ENCODE results near the gene MAGI1.

Gene MAGI1

DNA sequence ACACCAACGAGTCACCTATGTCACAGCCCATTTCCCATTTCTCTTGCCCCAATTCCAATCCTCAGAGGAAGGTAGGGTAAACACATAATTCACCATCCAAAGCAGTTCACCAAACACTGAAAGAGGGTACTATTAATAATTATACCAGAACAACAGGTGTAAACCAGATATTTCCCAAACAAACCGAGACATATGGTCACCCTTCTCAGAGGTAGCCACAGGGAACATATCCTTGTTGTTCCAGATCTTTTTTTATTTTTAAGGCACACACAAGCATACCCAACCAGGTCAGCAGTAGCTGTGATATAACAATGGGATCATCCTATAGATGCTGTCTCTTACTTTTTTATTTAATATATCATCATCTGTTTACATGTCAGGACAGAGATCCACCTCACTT lies 24.7 kb downstream of the MAGI1 start:
- TF ChIP-seq, protein P1, sequence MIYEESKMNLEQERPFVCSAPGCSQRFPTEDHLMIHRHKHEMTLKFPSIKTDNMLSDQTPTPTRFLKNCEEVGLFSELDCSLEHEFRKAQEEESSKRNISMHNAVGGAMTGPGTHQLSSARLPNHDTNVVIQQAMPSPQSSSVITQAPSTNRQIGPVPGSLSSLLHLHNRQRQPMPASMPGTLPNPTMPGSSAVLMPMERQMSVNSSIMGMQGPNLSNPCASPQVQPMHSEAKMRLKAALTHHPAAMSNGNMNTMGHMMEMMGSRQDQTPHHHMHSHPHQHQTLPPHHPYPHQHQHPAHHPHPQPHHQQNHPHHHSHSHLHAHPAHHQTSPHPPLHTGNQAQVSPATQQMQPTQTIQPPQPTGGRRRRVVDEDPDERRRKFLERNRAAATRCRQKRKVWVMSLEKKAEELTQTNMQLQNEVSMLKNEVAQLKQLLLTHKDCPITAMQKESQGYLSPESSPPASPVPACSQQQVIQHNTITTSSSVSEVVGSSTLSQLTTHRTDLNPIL (CRISPR knock-in tag; IDR thresholded peaks at IDR 0.05; ENCODE audit: low read depth), result no peak
- TF ChIP-seq ZNF70 (CRISPR knock-in tag; IDR thresholded peaks at IDR 0.05) (no peak), ZC3H10 (CRISPR knock-in tag; IDR thresholded peaks at IDR 0.05) (no peak), OSR1 (CRISPR knock-in tag; IDR thresholded peaks at IDR 0.05) (no peak), GLIS3 (CRISPR knock-in tag; IDR thresholded peaks at IDR 0.05) (no peak), ZFP30 (CRISPR knock-in tag; IDR thresholded peaks at IDR 0.05) (no peak), PPARA (CRISPR knock-in tag; IDR thresholded peaks at IDR 0.05; ENCODE audit: borderline replicate concordance) (no peak), TCF4 (CRISPR knock-in tag; IDR thresholded peaks at IDR 0.05; ENCODE audit: borderline replicate concordance) (no peak), ZFP3 (CRISPR knock-in tag; IDR thresholded peaks at IDR 0.05) (no peak), ZNF8 (CRISPR knock-in tag; IDR thresholded peaks at IDR 0.05) (no peak), POU6F1 (CRISPR knock-in tag; IDR thresholded peaks at IDR 0.05; ENCODE audit: borderline replicate concordance, low read depth) (no peak), ISL1 (CRISPR knock-in tag; IDR thresholded peaks at IDR 0.05) (no peak), PATZ1 (CRISPR knock-in tag; IDR thresholded peaks at IDR 0.05; ENCODE audit: borderline replicate concordance) (no peak), SNAI2 (CRISPR knock-in tag; IDR thresholded peaks at IDR 0.05) (no peak), ARNTL (CRISPR knock-in tag; IDR thresholded peaks at IDR 0.05; ENCODE audit: borderline replicate concordance, low read depth) (no peak)
- no peak for ATAC-seq

GRCh38 chr3:66012711-66013110 lies 26.0 kb downstream of the MAGI1 start:
- TF ChIP-seq TOX (CRISPR knock-in tag; IDR thresholded peaks at IDR 0.05; ENCODE audit: borderline replicate concordance), result no peak

GRCh38 chr3:66010739-66011655 lies 27.7 kb downstream of the MAGI1 start:
- ATAC-seq, result no peak
- TF ChIP-seq ZFP3 (CRISPR knock-in tag; IDR thresholded peaks at IDR 0.05) (no peak), CSDC2 (CRISPR knock-in tag; IDR thresholded peaks at IDR 0.05) (no peak), ZNF70 (CRISPR knock-in tag; IDR thresholded peaks at IDR 0.05) (no peak), RARB (CRISPR knock-in tag; IDR thresholded peaks at IDR 0.05) (no peak), ARNTL (CRISPR knock-in tag; IDR thresholded peaks at IDR 0.05; ENCODE audit: borderline replicate concordance, low read depth) (no peak), PPARA (CRISPR knock-in tag; IDR thresholded peaks at IDR 0.05; ENCODE audit: borderline replicate concordance) (no peak), ZNF565 (CRISPR knock-in tag; conservative IDR thresholded peaks at IDR 0.05; ENCODE audit: low read depth) (no peak)
- TF ChIP-seq, protein P1 (CRISPR knock-in tag; IDR thresholded peaks at IDR 0.05; ENCODE audit: low read depth), result no peak

More at GRCh38 chr3:66012711-66013110, 26.0 kb downstream of the MAGI1 start:
- no peak for ATAC-seq

DNA sequence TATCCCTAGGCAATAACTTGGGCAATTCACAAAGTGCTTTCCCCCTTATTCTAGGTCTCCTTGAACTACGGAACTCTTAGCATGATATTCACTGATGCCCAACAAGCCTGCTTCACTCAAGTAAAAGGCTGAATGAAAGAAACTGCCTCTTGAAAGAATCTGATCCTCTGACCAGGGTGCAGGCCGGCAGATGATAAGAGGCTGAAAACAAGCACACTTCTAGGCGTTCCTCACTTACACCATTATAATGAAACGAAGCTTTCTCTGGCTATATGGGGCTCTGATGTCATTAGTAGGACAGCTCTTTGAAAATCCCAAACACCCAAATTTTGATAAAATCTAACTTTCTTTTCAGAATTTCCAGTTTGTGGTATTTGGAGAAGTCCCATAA lies 28.4 kb downstream of the MAGI1 start:
- TF ChIP-seq ZC3H10 (CRISPR knock-in tag; IDR thresholded peaks at IDR 0.05), result no peak
- no peak for TF ChIP-seq POU6F1 (CRISPR knock-in tag; IDR thresholded peaks at IDR 0.05; ENCODE audit: borderline replicate concordance, low read depth)
- no peak for TF ChIP-seq TOX (CRISPR knock-in tag; IDR thresholded peaks at IDR 0.05; ENCODE audit: borderline replicate concordance)
- TF ChIP-seq ZNF8 (CRISPR knock-in tag; IDR thresholded peaks at IDR 0.05), result no peak
- no peak for TF ChIP-seq BACH2 (CRISPR knock-in tag; IDR thresholded peaks at IDR 0.05; ENCODE audit: borderline replicate concordance)
- no peak for TF ChIP-seq ZFP3 (CRISPR knock-in tag; IDR thresholded peaks at IDR 0.05)
- no peak for TF ChIP-seq ISL1 (CRISPR knock-in tag; IDR thresholded peaks at IDR 0.05)
- TF ChIP-seq GLIS3 (CRISPR knock-in tag; IDR thresholded peaks at IDR 0.05), result no peak
- no peak for TF ChIP-seq RARB (CRISPR knock-in tag; IDR thresholded peaks at IDR 0.05)
- TF ChIP-seq ZNF70 (CRISPR knock-in tag; IDR thresholded peaks at IDR 0.05), result no peak
- TF ChIP-seq, protein P2, sequence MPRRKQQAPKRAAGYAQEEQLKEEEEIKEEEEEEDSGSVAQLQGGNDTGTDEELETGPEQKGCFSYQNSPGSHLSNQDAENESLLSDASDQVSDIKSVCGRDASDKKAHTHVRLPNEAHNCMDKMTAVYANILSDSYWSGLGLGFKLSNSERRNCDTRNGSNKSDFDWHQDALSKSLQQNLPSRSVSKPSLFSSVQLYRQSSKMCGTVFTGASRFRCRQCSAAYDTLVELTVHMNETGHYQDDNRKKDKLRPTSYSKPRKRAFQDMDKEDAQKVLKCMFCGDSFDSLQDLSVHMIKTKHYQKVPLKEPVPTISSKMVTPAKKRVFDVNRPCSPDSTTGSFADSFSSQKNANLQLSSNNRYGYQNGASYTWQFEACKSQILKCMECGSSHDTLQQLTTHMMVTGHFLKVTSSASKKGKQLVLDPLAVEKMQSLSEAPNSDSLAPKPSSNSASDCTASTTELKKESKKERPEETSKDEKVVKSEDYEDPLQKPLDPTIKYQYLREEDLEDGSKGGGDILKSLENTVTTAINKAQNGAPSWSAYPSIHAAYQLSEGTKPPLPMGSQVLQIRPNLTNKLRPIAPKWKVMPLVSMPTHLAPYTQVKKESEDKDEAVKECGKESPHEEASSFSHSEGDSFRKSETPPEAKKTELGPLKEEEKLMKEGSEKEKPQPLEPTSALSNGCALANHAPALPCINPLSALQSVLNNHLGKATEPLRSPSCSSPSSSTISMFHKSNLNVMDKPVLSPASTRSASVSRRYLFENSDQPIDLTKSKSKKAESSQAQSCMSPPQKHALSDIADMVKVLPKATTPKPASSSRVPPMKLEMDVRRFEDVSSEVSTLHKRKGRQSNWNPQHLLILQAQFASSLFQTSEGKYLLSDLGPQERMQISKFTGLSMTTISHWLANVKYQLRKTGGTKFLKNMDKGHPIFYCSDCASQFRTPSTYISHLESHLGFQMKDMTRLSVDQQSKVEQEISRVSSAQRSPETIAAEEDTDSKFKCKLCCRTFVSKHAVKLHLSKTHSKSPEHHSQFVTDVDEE (CRISPR knock-in tag; IDR thresholded peaks at IDR 0.05), result no peak
- ATAC-seq, result no peak
